GM18873 (cell line): ENCODE measurements around the gene RABAC1.

Experiments
- ATAC-seq: cut with Tn5 transposase; IDR thresholded peaks from one replicate; pipeline ENCODE4 v1.9.1; 2021; ENCODE audit warnings: mild to moderate bottlenecking, moderate library complexity, moderate number of reproducible peaks; ENCODE audit not compliant: unreplicated experiment, low FRiP score

RABAC1 gene

GRCh38 chr19:41930926-41931592 lies 28.1 kb downstream of the RABAC1 start:
- ATAC-seq, result no peak

- ATAC-seq, result no peak
These were observed 28.8 kb downstream of the RABAC1 start for GRCh38 chr19:41930322-41930722.

- no peak for ATAC-seq
These were observed 29.5 kb downstream of the RABAC1 start for GRCh38 chr19:41929536-41930071.

GRCh38 chr19:41928754-41929535 lies 30.2 kb downstream of the RABAC1 start:
- no peak for ATAC-seq

- no peak for ATAC-seq
These were observed 30.9 kb downstream of the RABAC1 start, which contains the start of gene ERFL for GRCh38 chr19:41928221-41928683. TSS of gene ERFL (minus strand) at chr19:41928449. CDS start at chr19:41912919, 15,530 bp downstream.

GRCh38 chr19:41927497-41928192 lies 31.5 kb downstream of the RABAC1 start:
- ATAC-seq, result no peak

- ATAC-seq, result no peak
These were observed 32.2 kb downstream of the RABAC1 start for GRCh38 chr19:41926763-41927496.

- no peak for ATAC-seq
These were observed 32.9 kb downstream of the RABAC1 start for GRCh38 chr19:41926028-41926762.

GRCh38 chr19:41925208-41926003 lies 33.7 kb downstream of the RABAC1 start:
- no peak for ATAC-seq

GRCh38 chr19:41924151-41925145 lies 34.7 kb downstream of the RABAC1 start:
- no peak for ATAC-seq

- no peak for ATAC-seq
These were observed 35.9 kb downstream of the RABAC1 start for GRCh38 chr19:41923045-41923788.

- no peak for ATAC-seq
These were observed 36.5 kb downstream of the RABAC1 start for GRCh38 chr19:41922585-41922984.

GRCh38 chr19:41921577-41922576 lies 37.2 kb downstream of the RABAC1 start:
- no peak for ATAC-seq

- no peak for ATAC-seq
These were observed 38.1 kb downstream of the RABAC1 start for GRCh38 chr19:41920882-41921576.
